ENCODE measurements around the gene SLC12A1.

DNA sequence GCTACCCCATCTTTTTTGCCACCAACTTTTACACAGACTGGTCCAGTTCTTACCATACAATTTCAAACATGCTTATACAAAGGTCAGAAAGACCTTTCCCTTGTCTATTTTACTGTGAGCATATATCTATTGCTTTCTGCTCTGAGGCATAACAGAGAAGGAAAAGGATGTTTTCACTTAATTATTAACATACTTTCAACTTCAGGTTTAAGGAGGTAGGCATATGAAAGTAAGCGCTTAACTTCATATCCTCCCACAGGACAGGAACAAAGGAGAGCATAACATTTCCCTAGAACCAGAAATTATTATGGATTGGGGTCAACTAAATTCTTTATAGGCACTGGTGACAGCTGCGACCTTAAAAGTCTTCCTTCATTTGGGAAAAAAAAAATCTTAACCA, 29.1 kb upstream of the SLC12A1 start:
- TF ChIP-seq, protein P1, sequence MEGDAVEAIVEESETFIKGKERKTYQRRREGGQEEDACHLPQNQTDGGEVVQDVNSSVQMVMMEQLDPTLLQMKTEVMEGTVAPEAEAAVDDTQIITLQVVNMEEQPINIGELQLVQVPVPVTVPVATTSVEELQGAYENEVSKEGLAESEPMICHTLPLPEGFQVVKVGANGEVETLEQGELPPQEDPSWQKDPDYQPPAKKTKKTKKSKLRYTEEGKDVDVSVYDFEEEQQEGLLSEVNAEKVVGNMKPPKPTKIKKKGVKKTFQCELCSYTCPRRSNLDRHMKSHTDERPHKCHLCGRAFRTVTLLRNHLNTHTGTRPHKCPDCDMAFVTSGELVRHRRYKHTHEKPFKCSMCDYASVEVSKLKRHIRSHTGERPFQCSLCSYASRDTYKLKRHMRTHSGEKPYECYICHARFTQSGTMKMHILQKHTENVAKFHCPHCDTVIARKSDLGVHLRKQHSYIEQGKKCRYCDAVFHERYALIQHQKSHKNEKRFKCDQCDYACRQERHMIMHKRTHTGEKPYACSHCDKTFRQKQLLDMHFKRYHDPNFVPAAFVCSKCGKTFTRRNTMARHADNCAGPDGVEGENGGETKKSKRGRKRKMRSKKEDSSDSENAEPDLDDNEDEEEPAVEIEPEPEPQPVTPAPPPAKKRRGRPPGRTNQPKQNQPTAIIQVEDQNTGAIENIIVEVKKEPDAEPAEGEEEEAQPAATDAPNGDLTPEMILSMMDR (IDR thresholded peaks at IDR 0.05): no peak
- no peak for TF ChIP-seq RAD21 (conservative IDR thresholded peaks at IDR 0.05 in 1 of 2, IDR thresholded peaks at IDR 0.05 in 1 of 2)
- no peak for TF ChIP-seq ESRRA (IDR thresholded peaks at IDR 0.05; ENCODE audit: borderline replicate concordance, low read length)
